Activated CD8-positive, alpha-beta T cell treated with anti-CD3 and anti-CD28 coated beads for 36 hours (primary cell): ENCODE data around the gene DUSP1. TPM values are rescaled to one million over a fixed set of nuclear protein-coding genes. Genes with fewer than 3 reads are reported as not detected.

ENCODE experiments used
- ATAC-seq: fragments of 200-7000 bp; cut with Tn5 transposase; one replicate; pipeline ENCODE4 v1.10.0; 2021; ENCODE audit warnings: mild to moderate bottlenecking, moderate library complexity
- CTCF ChIA-PET: fragments of 350-600 bp; sonication (Branson Sonifier 250); formaldehyde crosslinking; loops from one replicate; lab custom pipeline; 2021; ENCODE audit warnings: antibody characterized with exemption; lab: Charles Lee
- POLR2A ChIA-PET: fragments of 350-600 bp; sonication (Branson Sonifier 250); formaldehyde crosslinking; loops from one replicate; lab custom pipeline; 2021; ENCODE audit warnings: antibody characterized with exemption; lab: Charles Lee
- DNase-seq: peaks from one replicate; pipeline ENCODE4 v3.0.0-alpha.2; 2020
- H3K27ac Mint-ChIP-seq: one replicate; pipeline ENCODE4 v1.8.0; 2021; ENCODE audit warnings: mild to moderate bottlenecking, mixed read lengths
- H3K27me3 Mint-ChIP-seq: one replicate; pipeline ENCODE4 v1.8.0; 2021; ENCODE audit warnings: mixed read lengths
- H3K36me3 Mint-ChIP-seq: one replicate; pipeline ENCODE4 v1.8.0; 2021; ENCODE audit warnings: low read depth, mixed read lengths
- H3K4me1 Mint-ChIP-seq: one replicate; pipeline ENCODE4 v1.8.0; 2021; ENCODE audit warnings: low read depth, mixed read lengths
- H3K4me3 Mint-ChIP-seq: one replicate; pipeline ENCODE4 v1.8.0; 2021; ENCODE audit warnings: mild to moderate bottlenecking, moderate library complexity, mixed read lengths
- H3K9me3 Mint-ChIP-seq: one replicate; pipeline ENCODE4 v1.8.0; 2021; ENCODE audit warnings: mixed read lengths
- intact Hi-C: fragments of 100-400 bp; cut with micrococcal nuclease; formaldehyde crosslinking; loops from one replicate; pipeline ENCODE4 v1.10.0; 2022
- total RNA-seq, 2 experiments: library from RNA; stranded (reverse); gene quantifications; one replicate each; pipeline ENCODE4 v1.2.3, GENCODE V29; 2021
- TF ChIP-seq, protein P1 (sequence below): fragments of 200-600 bp; IDR thresholded peaks from one replicate; pipeline ENCODE4 v1.8.0; 2022; ENCODE audit warnings: antibody characterized with exemption, mild to moderate bottlenecking

The DUSP1 gene
- total RNA-seq, 2 experiments from 2014 or later: 16.6 to 17.9 TPM

DNA sequence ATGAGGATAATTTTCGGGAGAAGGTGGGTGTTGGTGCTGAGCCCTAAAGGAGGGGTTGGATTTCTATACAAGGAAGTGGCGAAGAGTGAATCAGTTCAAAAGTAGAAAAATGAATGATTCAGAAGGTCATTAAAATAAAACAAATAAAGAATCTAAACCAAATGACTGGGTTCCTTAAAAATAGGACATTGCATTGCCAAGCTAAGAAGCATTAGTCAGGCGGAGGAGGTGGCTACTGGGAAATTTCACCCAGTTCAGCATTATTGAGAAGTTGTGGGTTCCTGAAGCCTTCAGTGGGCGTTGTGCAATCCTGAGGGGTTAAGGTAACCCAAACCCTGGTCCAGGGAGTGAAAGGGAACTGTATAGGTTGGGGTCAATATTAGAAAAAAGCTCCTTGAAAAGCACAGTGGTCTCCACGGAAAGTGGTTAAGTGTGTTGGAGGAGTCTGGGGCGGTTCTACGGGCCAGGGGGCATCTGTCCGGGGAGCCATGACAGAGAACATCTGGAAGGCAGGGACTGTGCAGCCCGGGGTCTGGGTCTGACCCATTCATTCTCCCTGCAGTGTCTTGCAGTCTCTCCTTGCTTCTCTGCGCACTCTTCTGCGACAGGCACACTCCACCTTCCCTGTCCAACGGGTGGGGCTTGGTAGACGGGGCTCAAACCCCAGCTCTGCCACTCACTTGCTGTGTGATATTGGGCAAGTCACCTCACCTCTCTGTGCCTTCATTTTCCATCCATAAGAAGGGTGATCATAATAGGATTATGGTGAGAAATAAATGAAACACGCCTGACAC lies 27.6 kb upstream of the DUSP1 start:
- CTCF ChIA-PET: interaction anchor here (0.8 to 2.3 kb wide), 6 partner anchors 11 to 134 kb away, joined by 3 to 6 read pairs (median 4); partner anchors contain the start of gene DUSP1
- intact Hi-C loops: no loop called here
- POLR2A ChIA-PET: interaction anchor here (0.8 to 2.3 kb wide), 4 partner anchors 9 to 28 kb away, joined by 3 to 6 read pairs (median 4); partner anchors contain the start of gene DUSP1
- Mint-ChIP-seq H3K4me1 (peaks cover 7% of the 10 kb centered on the region), H3K36me3 (no peaks in the 10 kb centered on the region), H3K9me3 (no peaks in the 10 kb centered on the region), H3K4me3 (no peak overlapping the region), H3K27me3 (no peaks in the 10 kb centered on the region), H3K27ac (no peak overlapping the region)
- peak; percentile 49 for ATAC-seq
- TF ChIP-seq, protein P1, sequence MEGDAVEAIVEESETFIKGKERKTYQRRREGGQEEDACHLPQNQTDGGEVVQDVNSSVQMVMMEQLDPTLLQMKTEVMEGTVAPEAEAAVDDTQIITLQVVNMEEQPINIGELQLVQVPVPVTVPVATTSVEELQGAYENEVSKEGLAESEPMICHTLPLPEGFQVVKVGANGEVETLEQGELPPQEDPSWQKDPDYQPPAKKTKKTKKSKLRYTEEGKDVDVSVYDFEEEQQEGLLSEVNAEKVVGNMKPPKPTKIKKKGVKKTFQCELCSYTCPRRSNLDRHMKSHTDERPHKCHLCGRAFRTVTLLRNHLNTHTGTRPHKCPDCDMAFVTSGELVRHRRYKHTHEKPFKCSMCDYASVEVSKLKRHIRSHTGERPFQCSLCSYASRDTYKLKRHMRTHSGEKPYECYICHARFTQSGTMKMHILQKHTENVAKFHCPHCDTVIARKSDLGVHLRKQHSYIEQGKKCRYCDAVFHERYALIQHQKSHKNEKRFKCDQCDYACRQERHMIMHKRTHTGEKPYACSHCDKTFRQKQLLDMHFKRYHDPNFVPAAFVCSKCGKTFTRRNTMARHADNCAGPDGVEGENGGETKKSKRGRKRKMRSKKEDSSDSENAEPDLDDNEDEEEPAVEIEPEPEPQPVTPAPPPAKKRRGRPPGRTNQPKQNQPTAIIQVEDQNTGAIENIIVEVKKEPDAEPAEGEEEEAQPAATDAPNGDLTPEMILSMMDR: no peak
- no peak for DNase-seq

DNA sequence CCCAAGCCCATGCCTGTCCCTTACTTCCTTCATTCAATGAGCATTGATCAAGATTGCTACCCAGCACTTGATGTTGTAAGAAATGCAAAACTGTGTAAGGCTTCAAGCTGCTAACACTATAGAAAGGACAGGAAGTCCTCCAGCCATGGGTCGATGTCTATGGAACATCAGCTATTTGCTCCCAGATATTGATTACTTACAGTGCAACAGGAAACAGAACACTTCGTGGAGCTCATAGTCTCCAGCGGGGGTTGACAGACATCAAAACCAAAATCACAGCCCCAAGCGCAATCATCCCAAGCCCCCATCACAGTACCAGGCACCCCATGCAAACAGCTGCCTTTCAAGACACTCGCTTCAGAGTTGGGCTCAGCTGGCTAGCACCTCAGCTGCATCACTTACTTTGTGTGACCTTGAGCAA lies 26.8 kb upstream of the DUSP1 start:
- no peak for ATAC-seq
- ChIA-PET CTCF (interaction anchor here (0.8 to 1.5 kb wide), 6 partner anchors 10 to 134 kb away, joined by 3 to 6 read pairs (median 4); partner anchors contain the start of gene DUSP1), POLR2A (interaction anchor here (0.7 to 2.3 kb wide), 5 partner anchors 9 to 37 kb away, joined by 3 to 6 read pairs (median 3); partner anchors contain the start of gene DUSP1)

DNA sequence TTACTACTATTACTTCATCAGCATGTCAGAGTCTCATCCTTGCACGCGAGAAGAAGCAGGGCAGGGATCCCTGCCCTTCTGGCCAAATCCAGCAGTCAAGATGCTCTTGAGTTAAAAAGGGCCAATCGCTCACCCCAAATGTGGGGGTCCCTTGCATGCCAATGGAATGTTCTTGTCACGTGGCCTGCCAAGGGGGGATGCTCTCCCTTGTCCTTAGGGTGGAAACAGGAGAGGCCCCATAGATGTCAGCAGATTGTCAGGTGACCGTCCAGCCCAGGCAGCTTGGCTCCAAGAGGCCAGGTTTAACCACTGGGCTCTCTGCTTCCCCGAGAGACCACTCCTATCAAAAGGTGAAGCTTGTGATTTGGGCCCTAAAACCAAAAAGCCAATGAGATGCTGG lies 25.3 kb upstream of the DUSP1 start:
- intact Hi-C loops: no loop called here
- CTCF ChIA-PET: interaction anchor here (1.2 to 1.5 kb wide), 2 partner anchors 11 to 24 kb away, joined by 3 to 4 read pairs; no protein-coding TSS in a partner anchor
- H3K4me1 Mint-ChIP-seq: peaks cover 7% of the 10 kb centered on the region
- DNase-seq (no peak), ATAC-seq (no peak)
- TF ChIP-seq, protein P1: no peak
- no peaks in the 10 kb centered on the region for H3K9me3 Mint-ChIP-seq
- no peak overlapping the region for H3K27ac Mint-ChIP-seq
- no peak overlapping the region for H3K4me3 Mint-ChIP-seq
- POLR2A ChIA-PET: interaction anchor here (1.3 kb wide), 1 partner anchor 12 kb away, joined by 3 read pairs; no protein-coding TSS in a partner anchor
- H3K27me3 Mint-ChIP-seq: no peaks in the 10 kb centered on the region
- H3K36me3 Mint-ChIP-seq: no peaks in the 10 kb centered on the region

More for the DNA sequence above, 26.8 kb upstream of the DUSP1 start:
- no peak for DNase-seq
- Mint-ChIP-seq H3K9me3 (no peaks in the 10 kb centered on the region), H3K27me3 (no peaks in the 10 kb centered on the region), H3K4me1 (peaks cover 7% of the 10 kb centered on the region), H3K36me3 (no peaks in the 10 kb centered on the region), H3K4me3 (no peak overlapping the region), H3K27ac (no peak overlapping the region)
- intact Hi-C loops: no loop called here
- TF ChIP-seq, protein P1: no peak

DNA sequence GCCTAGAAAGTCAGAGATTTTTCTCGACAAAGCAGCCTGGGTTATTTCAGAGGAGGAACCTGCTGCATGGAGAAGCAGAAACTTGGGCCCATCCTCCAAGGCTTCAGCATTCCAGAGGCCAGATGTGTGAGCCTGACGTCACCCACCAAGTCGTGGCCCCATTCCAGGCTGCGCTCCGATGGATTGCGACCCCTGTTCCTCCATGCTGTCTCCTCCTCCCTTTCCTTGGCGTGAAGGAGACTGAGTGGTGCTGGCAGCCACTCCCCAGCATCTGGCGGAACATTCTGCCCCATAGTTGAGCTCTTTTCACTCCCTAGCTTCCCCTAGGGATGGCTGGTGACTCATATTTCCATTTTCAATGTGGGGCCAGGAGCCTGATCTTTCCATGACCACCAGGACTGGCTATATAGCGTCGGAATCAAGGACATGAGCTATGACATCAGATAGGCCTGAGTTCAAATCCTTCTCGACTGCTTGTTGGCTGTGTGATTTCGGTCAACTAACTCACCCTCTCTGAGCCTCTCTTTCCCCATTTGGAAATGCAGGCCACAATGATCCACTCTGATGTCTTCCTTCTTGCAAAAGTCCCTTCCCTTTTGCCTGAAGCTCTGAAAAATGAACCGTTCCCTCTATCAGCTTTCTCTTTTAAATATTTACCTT lies 24.5 kb upstream of the DUSP1 start:
- CTCF ChIA-PET: interaction anchor here (1.2 kb wide), 1 partner anchor 23 kb away, joined by 3 read pairs; no protein-coding TSS in a partner anchor
- TF ChIP-seq, protein P1: no peak
- no peak overlapping the region for H3K4me3 Mint-ChIP-seq
- H3K36me3 Mint-ChIP-seq: no peaks in the 10 kb centered on the region
- H3K4me1 Mint-ChIP-seq: peaks cover 7% of the 10 kb centered on the region
- H3K27me3 Mint-ChIP-seq: no peaks in the 10 kb centered on the region
- ATAC-seq (no peak), DNase-seq (no peak)
- POLR2A ChIA-PET: interaction anchor here (1.3 kb wide), 1 partner anchor 11 kb away, joined by 3 read pairs; no protein-coding TSS in a partner anchor
- intact Hi-C loops: no loop called here
- no peaks in the 10 kb centered on the region for H3K9me3 Mint-ChIP-seq
- H3K27ac Mint-ChIP-seq: no peak overlapping the region
